Ishikawa (cell line): Measurements from ENCODE around the gene EFNA3.

Experiments
- CEBPB ChIP-seq: IDR thresholded peaks from 2 replicates; pipeline ENCODE4 v1.6.1; 2012
- CREB1 ChIP-seq: IDR thresholded peaks from 2 replicates; pipeline ENCODE4 v1.6.1; 2012; ENCODE audit warnings: low read depth
- EP300 ChIP-seq: IDR thresholded peaks from 2 replicates; pipeline ENCODE4 v1.6.1; 2012; ENCODE audit warnings: borderline replicate concordance
- FOXM1 ChIP-seq: IDR thresholded peaks from 2 replicates; pipeline ENCODE4 v1.6.1; 2012; ENCODE audit warnings: low read depth, borderline replicate concordance
- RAD21 ChIP-seq: IDR thresholded peaks from 2 replicates; pipeline ENCODE4 v1.6.1; 2012; ENCODE audit warnings: low read depth
- TCF12 ChIP-seq: IDR thresholded peaks from 2 replicates; pipeline ENCODE4 v1.6.1; 2012; ENCODE audit warnings: low read depth
- TEAD4 ChIP-seq: IDR thresholded peaks from 2 replicates; pipeline ENCODE4 v1.6.1; 2012
- YY1 ChIP-seq: IDR thresholded peaks from 2 replicates; pipeline ENCODE4 v1.6.1; 2012; ENCODE audit warnings: low read depth
- TF ChIP-seq, protein P1 (sequence below): IDR thresholded peaks from 2 replicates; pipeline ENCODE4 v1.6.1; 2012; ENCODE audit warnings: low read depth, mild to moderate bottlenecking
- TF ChIP-seq, protein P2 (sequence below): IDR thresholded peaks from 2 replicates; pipeline ENCODE4 v1.6.1; 2012

DNA sequence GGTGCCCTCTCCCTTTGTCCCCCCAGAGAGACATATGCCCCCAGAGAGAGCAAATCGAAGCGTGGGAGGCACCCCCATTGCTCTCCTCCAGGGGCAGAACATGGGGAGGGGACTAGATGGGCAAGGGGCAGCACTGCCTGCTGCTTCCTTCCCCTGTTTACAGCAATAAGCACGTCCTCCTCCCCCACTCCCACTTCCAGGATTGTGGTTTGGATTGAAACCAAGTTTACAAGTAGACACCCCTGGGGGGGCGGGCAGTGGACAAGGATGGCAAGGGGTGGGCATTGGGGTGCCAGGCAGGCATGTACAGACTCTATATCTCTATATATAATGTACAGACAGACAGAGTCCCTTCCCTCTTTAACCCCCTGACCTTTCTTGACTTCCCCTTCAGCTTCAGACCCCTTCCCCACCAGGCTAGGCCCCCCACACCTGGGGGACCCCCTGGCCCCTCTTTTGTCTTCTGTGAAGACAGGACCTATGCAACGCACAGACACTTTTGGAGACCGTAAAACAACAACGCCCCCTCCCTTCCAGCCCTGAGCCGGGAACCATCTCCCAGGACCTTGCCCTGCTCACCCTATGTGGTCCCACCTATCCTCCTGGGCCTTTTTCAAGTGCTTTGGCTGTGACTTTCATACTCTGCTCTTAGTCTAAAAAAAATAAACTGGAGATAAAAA is 8.4 kb downstream of the EFNA3 start:
- TF ChIP-seq, protein P1, sequence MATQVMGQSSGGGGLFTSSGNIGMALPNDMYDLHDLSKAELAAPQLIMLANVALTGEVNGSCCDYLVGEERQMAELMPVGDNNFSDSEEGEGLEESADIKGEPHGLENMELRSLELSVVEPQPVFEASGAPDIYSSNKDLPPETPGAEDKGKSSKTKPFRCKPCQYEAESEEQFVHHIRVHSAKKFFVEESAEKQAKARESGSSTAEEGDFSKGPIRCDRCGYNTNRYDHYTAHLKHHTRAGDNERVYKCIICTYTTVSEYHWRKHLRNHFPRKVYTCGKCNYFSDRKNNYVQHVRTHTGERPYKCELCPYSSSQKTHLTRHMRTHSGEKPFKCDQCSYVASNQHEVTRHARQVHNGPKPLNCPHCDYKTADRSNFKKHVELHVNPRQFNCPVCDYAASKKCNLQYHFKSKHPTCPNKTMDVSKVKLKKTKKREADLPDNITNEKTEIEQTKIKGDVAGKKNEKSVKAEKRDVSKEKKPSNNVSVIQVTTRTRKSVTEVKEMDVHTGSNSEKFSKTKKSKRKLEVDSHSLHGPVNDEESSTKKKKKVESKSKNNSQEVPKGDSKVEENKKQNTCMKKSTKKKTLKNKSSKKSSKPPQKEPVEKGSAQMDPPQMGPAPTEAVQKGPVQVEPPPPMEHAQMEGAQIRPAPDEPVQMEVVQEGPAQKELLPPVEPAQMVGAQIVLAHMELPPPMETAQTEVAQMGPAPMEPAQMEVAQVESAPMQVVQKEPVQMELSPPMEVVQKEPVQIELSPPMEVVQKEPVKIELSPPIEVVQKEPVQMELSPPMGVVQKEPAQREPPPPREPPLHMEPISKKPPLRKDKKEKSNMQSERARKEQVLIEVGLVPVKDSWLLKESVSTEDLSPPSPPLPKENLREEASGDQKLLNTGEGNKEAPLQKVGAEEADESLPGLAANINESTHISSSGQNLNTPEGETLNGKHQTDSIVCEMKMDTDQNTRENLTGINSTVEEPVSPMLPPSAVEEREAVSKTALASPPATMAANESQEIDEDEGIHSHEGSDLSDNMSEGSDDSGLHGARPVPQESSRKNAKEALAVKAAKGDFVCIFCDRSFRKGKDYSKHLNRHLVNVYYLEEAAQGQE = no peak
- TF ChIP-seq, protein P2, sequence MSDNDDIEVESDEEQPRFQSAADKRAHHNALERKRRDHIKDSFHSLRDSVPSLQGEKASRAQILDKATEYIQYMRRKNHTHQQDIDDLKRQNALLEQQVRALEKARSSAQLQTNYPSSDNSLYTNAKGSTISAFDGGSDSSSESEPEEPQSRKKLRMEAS = no peak
- no peak for TF ChIP-seq EP300
- no peak for TF ChIP-seq TEAD4
- TF ChIP-seq CREB1 = no peak
- no peak for TF ChIP-seq RAD21
- TF ChIP-seq CEBPB = no peak
- no peak for TF ChIP-seq FOXM1
- no peak for TF ChIP-seq YY1
- no peak for TF ChIP-seq TCF12
